HepG2 (cell line): Measurements from ENCODE around the gene PRKCZ. TPM values are rescaled to one million over a fixed set of nuclear protein-coding genes. Genes with fewer than 3 reads are reported as not detected.
A peak's percentile ranks its signal among the peaks of the same experiment; 100 is the strongest.

Source experiments
- CBFB ChIP-seq: sonication (generic); formaldehyde crosslinking; IDR thresholded peaks from 2 replicates; pipeline ENCODE4 v1.4.0; 2020; ENCODE audit warnings: missing genetic modification reagents
- ELF4 ChIP-seq: sonication (generic); formaldehyde crosslinking; IDR thresholded peaks from 2 replicates; pipeline ENCODE4 v1.5.0; 2020; ENCODE audit warnings: missing genetic modification reagents, mild to moderate bottlenecking, moderate library complexity, borderline replicate concordance
- HHEX ChIP-seq: IDR thresholded peaks from 2 replicates; pipeline ENCODE4 v1.6.1; 2016; ENCODE audit warnings: control low read depth
- MEIS1 ChIP-seq: sonication (generic); formaldehyde crosslinking; IDR thresholded peaks from 2 replicates; pipeline ENCODE4 v1.9.0; 2021; ENCODE audit warnings: mild to moderate bottlenecking, missing genetic modification reagents, moderate library complexity, borderline replicate concordance
- PAWR ChIP-seq: sonication (generic); formaldehyde crosslinking; IDR thresholded peaks from 2 replicates; pipeline ENCODE4 v1.4.0; 2020; ENCODE audit warnings: missing genetic modification reagents, mild to moderate bottlenecking, borderline replicate concordance
- SIX1 ChIP-seq: sonication (generic); formaldehyde crosslinking; IDR thresholded peaks from 2 replicates; pipeline ENCODE4 v1.4.0; 2020; ENCODE audit warnings: missing genetic modification reagents, borderline replicate concordance
- SNAI1 ChIP-seq: sonication (generic); formaldehyde crosslinking; IDR thresholded peaks from 2 replicates; pipeline ENCODE4 v1.5.0; 2020; ENCODE audit warnings: mild to moderate bottlenecking, missing genetic modification reagents, borderline replicate concordance
- SPEN ChIP-seq: sonication (generic); formaldehyde crosslinking; IDR thresholded peaks from 2 replicates; pipeline ENCODE4 v1.5.1; 2020; ENCODE audit warnings: low read depth, mild to moderate bottlenecking, missing genetic modification reagents
- TAF1 ChIP-seq: sonication (generic); formaldehyde crosslinking; IDR thresholded peaks from 2 replicates; pipeline ENCODE4 v1.4.0; 2020; ENCODE audit warnings: missing genetic modification reagents
- ZBTB8A ChIP-seq: sonication (generic); formaldehyde crosslinking; IDR thresholded peaks from 2 replicates; pipeline ENCODE4 v1.4.0; 2020; ENCODE audit warnings: mild to moderate bottlenecking, low read depth, missing genetic modification reagents, borderline replicate concordance
- ZNF12 ChIP-seq: sonication (generic); formaldehyde crosslinking; IDR thresholded peaks from 2 replicates; pipeline ENCODE4 v1.5.0; 2020; ENCODE audit warnings: missing genetic modification reagents
- ZNF274 ChIP-seq: sonication (generic); formaldehyde crosslinking; IDR thresholded peaks from 2 replicates; pipeline ENCODE4 v1.5.1; 2020; ENCODE audit warnings: mild to moderate bottlenecking, missing genetic modification reagents
- ZNF564 ChIP-seq: sonication (generic); formaldehyde crosslinking; IDR thresholded peaks from 2 replicates; pipeline ENCODE4 v1.8.1; 2023; ENCODE audit warnings: mild to moderate bottlenecking, missing genetic modification reagents
- ZNF607 ChIP-seq: sonication (generic); formaldehyde crosslinking; IDR thresholded peaks from 2 replicates; pipeline ENCODE4 v1.5.1; 2020; ENCODE audit warnings: missing genetic modification reagents, mild to moderate bottlenecking, borderline replicate concordance
- ZNF672 ChIP-seq: sonication (generic); formaldehyde crosslinking; IDR thresholded peaks from 2 replicates; pipeline ENCODE4 v1.8.1; 2022; ENCODE audit warnings: missing genetic modification reagents
- ZNF780A ChIP-seq: sonication (generic); formaldehyde crosslinking; IDR thresholded peaks from 2 replicates; pipeline ENCODE4 v1.8.0; 2022; ENCODE audit warnings: mild to moderate bottlenecking, missing genetic modification reagents, moderate library complexity
- polyA plus RNA-seq, 8 experiments: library from polyadenylated mRNA; depleted of rRNA in 3 of 8; stranded (reverse) in 7 of 8; unstranded in 1 of 8; fragments of >200 nt; fragmentation: Illumina TruSeq in 4 of 8; extraction: Trizol in 4 of 8; gene quantifications; 2 replicates each; pipeline versions ENCODE4 v1.2.1 to v1.2.3, GENCODE V29; 2011 to 2016; ENCODE audit warnings: low read depth in 4 of 8, missing spikeins in 1 of 8, mixed read lengths in 1 of 8; ENCODE audit not compliant: insufficient read depth in 1 of 8
- total RNA-seq, 5 experiments: library from RNA; depleted of rRNA; stranded (reverse); fragments of >200 nt; fragmentation: Illumina TruSeq; extraction: Trizol; gene quantifications; 2 replicates each; pipeline ENCODE4 v1.2.3, GENCODE V29; 2016; ENCODE audit warnings: low read depth in 1 of 5
- TF ChIP-seq, protein P1 (sequence below): sonication (generic); formaldehyde crosslinking; IDR thresholded peaks from 2 replicates; pipeline ENCODE4 v1.4.0; 2020; ENCODE audit warnings: missing genetic modification reagents
- TF ChIP-seq, protein P2 (sequence below), 2 experiments: sonication (generic) in 1 of 2; formaldehyde crosslinking in 1 of 2; IDR thresholded peaks; 2 replicates each; pipeline versions ENCODE4 v1.6.1 to v1.9.0; 2014 to 2022; ENCODE audit warnings: antibody characterized with exemption in 1 of 2, borderline replicate concordance in 1 of 2, inconsistent platforms in 1 of 2, low read depth in 1 of 2, missing genetic modification reagents in 1 of 2
- TF ChIP-seq, protein P3 (sequence below): sonication (generic); formaldehyde crosslinking; conservative IDR thresholded peaks from 2 replicates; pipeline ENCODE4 v1.5.0; 2020; ENCODE audit warnings: missing genetic modification reagents

The PRKCZ gene
- total and polyA plus RNA-seq, 2 of the 13 experiments (the other 11 are each of a cell fraction or from before 2014, with no cell fraction given) = 34.7 to 85.2 TPM

DNA sequence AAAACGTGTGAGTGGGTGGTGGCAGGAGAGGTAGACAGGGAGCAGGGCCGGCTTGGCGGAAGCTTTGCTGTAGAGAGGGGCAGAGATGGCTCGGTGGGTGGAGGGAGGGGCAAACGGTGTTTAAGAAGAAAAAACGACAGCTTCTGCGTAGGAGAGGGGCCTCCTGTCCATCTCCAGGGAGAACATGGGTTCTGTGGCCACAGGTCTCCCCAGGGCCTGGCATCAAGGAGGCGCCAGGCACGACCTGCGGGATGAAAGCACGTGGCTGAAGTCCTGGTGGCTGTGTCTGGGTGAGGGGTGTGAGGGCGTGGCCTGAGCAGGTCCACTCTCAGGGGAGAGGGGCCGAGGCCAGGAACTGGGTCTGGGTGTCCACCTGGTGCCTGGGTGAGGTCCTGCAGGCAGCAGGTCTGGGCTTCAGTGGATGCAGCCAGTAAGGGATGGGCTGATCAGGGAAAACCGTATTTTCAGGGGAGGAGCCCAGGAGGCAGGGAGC, 940 bp upstream of the PRKCZ start (continued):
- TF ChIP-seq, protein P1, sequence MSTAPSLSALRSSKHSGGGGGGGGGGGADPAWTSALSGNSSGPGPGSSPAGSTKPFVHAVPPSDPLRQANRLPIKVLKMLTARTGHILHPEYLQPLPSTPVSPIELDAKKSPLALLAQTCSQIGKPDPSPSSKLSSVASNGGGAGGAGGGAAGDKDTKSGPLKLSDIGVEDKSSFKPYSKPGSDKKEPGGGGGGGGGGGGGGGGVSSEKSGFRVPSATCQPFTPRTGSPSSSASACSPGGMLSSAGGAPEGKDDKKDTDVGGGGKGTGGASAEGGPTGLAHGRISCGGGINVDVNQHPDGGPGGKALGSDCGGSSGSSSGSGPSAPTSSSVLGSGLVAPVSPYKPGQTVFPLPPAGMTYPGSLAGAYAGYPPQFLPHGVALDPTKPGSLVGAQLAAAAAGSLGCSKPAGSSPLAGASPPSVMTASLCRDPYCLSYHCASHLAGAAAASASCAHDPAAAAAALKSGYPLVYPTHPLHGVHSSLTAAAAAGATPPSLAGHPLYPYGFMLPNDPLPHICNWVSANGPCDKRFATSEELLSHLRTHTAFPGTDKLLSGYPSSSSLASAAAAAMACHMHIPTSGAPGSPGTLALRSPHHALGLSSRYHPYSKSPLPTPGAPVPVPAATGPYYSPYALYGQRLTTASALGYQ = no peak
- no peak for TF ChIP-seq MEIS1 (CRISPR knock-in tag)
- TF ChIP-seq, protein P2, sequence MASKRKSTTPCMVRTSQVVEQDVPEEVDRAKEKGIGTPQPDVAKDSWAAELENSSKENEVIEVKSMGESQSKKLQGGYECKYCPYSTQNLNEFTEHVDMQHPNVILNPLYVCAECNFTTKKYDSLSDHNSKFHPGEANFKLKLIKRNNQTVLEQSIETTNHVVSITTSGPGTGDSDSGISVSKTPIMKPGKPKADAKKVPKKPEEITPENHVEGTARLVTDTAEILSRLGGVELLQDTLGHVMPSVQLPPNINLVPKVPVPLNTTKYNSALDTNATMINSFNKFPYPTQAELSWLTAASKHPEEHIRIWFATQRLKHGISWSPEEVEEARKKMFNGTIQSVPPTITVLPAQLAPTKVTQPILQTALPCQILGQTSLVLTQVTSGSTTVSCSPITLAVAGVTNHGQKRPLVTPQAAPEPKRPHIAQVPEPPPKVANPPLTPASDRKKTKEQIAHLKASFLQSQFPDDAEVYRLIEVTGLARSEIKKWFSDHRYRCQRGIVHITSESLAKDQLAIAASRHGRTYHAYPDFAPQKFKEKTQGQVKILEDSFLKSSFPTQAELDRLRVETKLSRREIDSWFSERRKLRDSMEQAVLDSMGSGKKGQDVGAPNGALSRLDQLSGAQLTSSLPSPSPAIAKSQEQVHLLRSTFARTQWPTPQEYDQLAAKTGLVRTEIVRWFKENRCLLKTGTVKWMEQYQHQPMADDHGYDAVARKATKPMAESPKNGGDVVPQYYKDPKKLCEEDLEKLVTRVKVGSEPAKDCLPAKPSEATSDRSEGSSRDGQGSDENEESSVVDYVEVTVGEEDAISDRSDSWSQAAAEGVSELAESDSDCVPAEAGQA (IDR thresholded peaks at IDR 0.05; ENCODE audit: low read depth) = no peak
- TF ChIP-seq, protein P2 (CRISPR knock-in tag; IDR thresholded peaks at IDR 0.05; ENCODE audit: borderline replicate concordance) = no peak
- no peak for TF ChIP-seq ZNF672
- TF ChIP-seq ZNF12 (CRISPR knock-in tag) = no peak
- peak; percentile 94 for TF ChIP-seq ZNF607
- no peak for TF ChIP-seq ELF4
- no peak for TF ChIP-seq SIX1 (CRISPR knock-in tag)
- TF ChIP-seq ZNF780A (CRISPR knock-in tag) = no peak
- peak; percentile 52; the same call in 1 of the 2 replicates for TF ChIP-seq ZNF274 (CRISPR knock-in tag)
- TF ChIP-seq ZNF564 (CRISPR knock-in tag) = no peak
- TF ChIP-seq, protein P3, sequence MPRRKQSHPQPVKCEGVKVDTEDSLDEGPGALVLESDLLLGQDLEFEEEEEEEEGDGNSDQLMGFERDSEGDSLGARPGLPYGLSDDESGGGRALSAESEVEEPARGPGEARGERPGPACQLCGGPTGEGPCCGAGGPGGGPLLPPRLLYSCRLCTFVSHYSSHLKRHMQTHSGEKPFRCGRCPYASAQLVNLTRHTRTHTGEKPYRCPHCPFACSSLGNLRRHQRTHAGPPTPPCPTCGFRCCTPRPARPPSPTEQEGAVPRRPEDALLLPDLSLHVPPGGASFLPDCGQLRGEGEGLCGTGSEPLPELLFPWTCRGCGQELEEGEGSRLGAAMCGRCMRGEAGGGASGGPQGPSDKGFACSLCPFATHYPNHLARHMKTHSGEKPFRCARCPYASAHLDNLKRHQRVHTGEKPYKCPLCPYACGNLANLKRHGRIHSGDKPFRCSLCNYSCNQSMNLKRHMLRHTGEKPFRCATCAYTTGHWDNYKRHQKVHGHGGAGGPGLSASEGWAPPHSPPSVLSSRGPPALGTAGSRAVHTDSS = no peak
- no peak for TF ChIP-seq PAWR (CRISPR knock-in tag)
- no peak for TF ChIP-seq HHEX
- TF ChIP-seq SPEN (CRISPR knock-in tag) = peak; percentile 58; the same call in 1 of the 2 replicates
- TF ChIP-seq CBFB (CRISPR knock-in tag) = peak; percentile 16; the same call in 1 of the 2 replicates
- TF ChIP-seq ZBTB8A = no peak
- TF ChIP-seq SNAI1 (CRISPR knock-in tag) = 0 out of 2 replicates have a peak, but pooled peaks have one; percentile 25
- no peak for TF ChIP-seq TAF1 (CRISPR knock-in tag)
